Left lung (tissue), 10 donors: ENCODE results near the gene RPL5. TPM values are rescaled to one million over a fixed set of nuclear protein-coding genes. Genes with fewer than 3 reads are reported as not detected.

Experiments
- ATAC-seq: fragments of 200-7000 bp; cut with Tn5 transposase; one replicate; pipeline ENCODE4 v1.9.1; 2020; ENCODE audit warnings: moderate library complexity
- DNase-seq, 4 donors: peaks; one replicate each; pipeline ENCODE4 v3.0.0-alpha.2; 2013 to 2020
- H3K27ac ChIP-seq, 2 donors: fragments of 200-600 bp; sonication (generic) in 1 of 2; one replicate each; pipeline versions ENCODE4 v1.5.0 to v1.8.0; 2020 to 2021
- H3K27me3 ChIP-seq, 2 donors: fragments of 200-600 bp; sonication (generic) in 1 of 2; one replicate each; pipeline versions ENCODE4 v1.5.0 to v1.8.0; 2020 to 2021
- H3K36me3 ChIP-seq, 2 donors: fragments of 200-600 bp; sonication (generic) in 1 of 2; one replicate each; pipeline versions ENCODE4 v1.5.0 to v1.8.0; 2020 to 2021
- H3K4me1 ChIP-seq, 2 donors: fragments of 200-600 bp; one replicate each; pipeline ENCODE4 v1.8.0; 2021
- H3K4me3 ChIP-seq, 2 donors: fragments of 200-600 bp; sonication (generic) in 1 of 2; one replicate each; pipeline versions ENCODE4 v1.5.0 to v1.8.0; 2020 to 2021; ENCODE audit warnings: mild to moderate bottlenecking in 1 of 2
- H3K9me3 ChIP-seq, 2 donors: fragments of 200-600 bp; sonication (generic) in 1 of 2; one replicate each; pipeline versions ENCODE4 v1.5.0 to v1.8.0; 2020 to 2021
- CTCF ChIP-seq, 2 donors: fragments of 200-600 bp; sonication (generic) in 1 of 2; IDR thresholded peaks; one replicate each; pipeline versions ENCODE4 v1.5.0 to v1.8.0; 2021; ENCODE audit warnings: antibody characterized with exemption in 2 of 2
- intact Hi-C, 2 donors: fragments of 100-400 bp; cut with DNase I; formaldehyde crosslinking; loops; one replicate each; pipeline versions ENCODE4 v1.11.2 to v1.14.2; 2022
- polyA plus RNA-seq, 6 donors: library from polyadenylated mRNA; unstranded; fragments of 120-200 nt; gene quantifications; one replicate each; pipeline ENCODE4 v1.2.1, GENCODE V29; 2013; ENCODE audit not compliant: insufficient read length in 6 of 6
- total RNA-seq, 2 donors: library from RNA; stranded (reverse); fragmentation: NEBNext Ultra II Directional; extraction: Animal tissue kit (Norgen Biotek cat#: 25700); gene quantifications; one replicate each; pipeline ENCODE4 v1.2.1, GENCODE V29; 2021
- donor health status: DM: no; HTN: yes; CAD: no.
- donor health status: DM: no; HTN: no; CAD: no.

RPL5 gene
- total and polyA plus RNA-seq, 8 donors = 695 to 3,250 (median 3,018) TPM

DNA sequence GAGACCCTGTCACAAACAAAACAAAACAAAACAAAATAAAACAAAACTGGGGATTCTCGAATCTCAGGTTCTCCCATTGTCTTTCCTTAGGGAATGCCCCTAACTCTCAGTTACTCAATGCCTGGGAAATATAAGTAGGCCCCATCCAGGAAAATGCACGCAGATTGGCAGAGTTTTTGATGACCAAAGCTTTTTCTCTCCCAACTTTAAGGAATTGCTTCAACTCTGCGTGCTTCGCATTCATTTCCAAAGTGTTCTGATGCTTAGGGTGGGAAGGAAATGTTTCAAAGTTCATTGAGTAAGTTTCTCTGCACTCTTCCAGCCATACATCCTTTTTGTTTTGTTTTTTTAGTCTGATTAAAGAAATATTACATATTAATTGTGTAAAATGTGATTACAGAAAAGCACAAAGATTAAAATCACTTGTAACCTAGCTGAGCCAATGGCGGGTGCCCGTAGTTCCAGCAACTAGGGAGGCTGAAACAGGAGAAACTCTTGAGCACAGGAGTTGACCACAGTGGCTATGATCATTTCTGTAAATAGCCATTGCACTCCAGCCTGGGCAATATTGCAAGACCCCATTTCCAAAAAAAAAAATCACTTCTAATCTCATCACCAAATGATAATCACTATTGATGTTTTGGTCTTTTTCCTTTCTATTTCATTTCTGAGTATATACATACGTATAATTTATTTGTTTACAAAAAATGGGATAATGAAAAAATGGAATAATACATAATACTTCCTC, 28.5 kb upstream of the RPL5 start:
- ATAC-seq (no peak), DNase-seq (no peak)
- Histone ChIP-seq H3K36me3 (no peaks in the 10 kb centered on the region), H3K27me3 (no peaks in the 10 kb centered on the region), H3K27ac (no peak overlapping the region), H3K9me3 (no peaks in the 10 kb centered on the region), H3K4me3 (no peak overlapping the region), H3K4me1 (peaks cover 5 to 8% of the 10 kb centered on the region in 2 donors)
- intact Hi-C loops = no loop called here
- TF ChIP-seq CTCF (IDR thresholded peaks at IDR 0.05) = no peak

DNA sequence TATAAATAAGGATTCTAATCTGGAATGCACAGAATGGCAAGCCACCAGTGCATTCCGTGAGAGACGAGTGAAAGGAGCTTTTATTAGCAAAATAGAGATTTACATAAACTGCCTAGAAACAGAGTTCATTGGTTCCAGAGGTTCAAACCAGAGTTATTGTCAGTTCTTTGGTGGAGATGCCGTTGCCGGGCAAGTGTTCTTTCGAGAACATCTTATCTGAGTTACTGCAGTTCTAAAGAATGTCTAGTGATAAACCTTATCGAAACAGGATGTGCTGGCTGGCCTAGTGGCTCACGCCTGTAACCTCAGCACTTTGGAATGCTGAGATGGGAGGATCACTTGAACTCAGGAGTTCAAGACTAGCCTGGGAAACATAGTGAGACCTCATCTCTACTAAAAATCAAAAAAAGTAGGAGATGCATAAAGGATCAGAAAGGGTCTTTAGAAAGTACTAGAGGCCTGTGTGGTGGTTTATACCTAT, 27.1 kb upstream of the RPL5 start:
- intact Hi-C loops = no loop called here

GRCh38 chr1:92805216-92805615, 26.6 kb upstream of the RPL5 start:
- H3K36me3 ChIP-seq = no peaks in the 10 kb centered on the region
- intact Hi-C loops = no loop called here
- no peak for TF ChIP-seq CTCF (IDR thresholded peaks at IDR 0.05)
- H3K4me3 ChIP-seq = no peak overlapping the region
- H3K27me3 ChIP-seq = no peaks in the 10 kb centered on the region
- no peaks in the 10 kb centered on the region for H3K9me3 ChIP-seq
- peaks cover 5 to 8% of the 10 kb centered on the region in 2 donors for H3K4me1 ChIP-seq
- no peak for DNase-seq
- no peak for ATAC-seq
- peak overlapping the region; percentile 45 to 53 for H3K27ac ChIP-seq

More for the DNA sequence above, 27.1 kb upstream of the RPL5 start:
- no peak overlapping the region for H3K4me3 ChIP-seq
- no peaks in the 10 kb centered on the region for H3K9me3 ChIP-seq
- TF ChIP-seq CTCF (IDR thresholded peaks at IDR 0.05) = no peak
- peak in 3 of 4 donors; percentile 25 to 80 (median 76) for DNase-seq
- H3K27me3 ChIP-seq = no peaks in the 10 kb centered on the region
- peak overlapping the region; percentile 45 to 53 for H3K27ac ChIP-seq
- no peaks in the 10 kb centered on the region for H3K36me3 ChIP-seq
- H3K4me1 ChIP-seq = peaks cover 5 to 8% of the 10 kb centered on the region in 2 donors
- ATAC-seq = peak; percentile 97

DNA sequence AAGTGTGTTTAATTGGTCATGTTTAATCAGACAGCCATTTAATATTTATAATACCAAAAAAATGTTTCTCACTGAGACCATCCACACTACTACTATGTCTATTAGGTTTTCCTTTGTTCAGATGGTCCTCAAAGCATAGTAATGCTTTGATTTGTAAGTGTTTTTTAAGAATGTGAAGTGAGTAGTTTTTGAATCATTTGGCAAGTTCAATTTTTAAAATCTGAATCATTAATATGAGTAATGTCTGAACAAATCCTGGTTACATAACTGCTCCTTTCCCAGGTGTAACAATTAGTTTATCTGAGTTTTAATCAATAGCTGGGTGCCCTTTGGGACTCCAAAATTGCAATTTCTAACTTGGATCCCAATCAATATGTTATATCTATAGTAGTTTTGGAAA, 23.5 kb upstream of the RPL5 start:
- ATAC-seq (no peak), DNase-seq (no peak)
- H3K4me1 ChIP-seq = peaks cover 5 to 8% of the 10 kb centered on the region in 2 donors
- H3K27ac ChIP-seq = no peak overlapping the region
- H3K36me3 ChIP-seq = no peaks in the 10 kb centered on the region
- no peak for TF ChIP-seq CTCF (IDR thresholded peaks at IDR 0.05)
- intact Hi-C loops = no loop called here
- H3K9me3 ChIP-seq = no peaks in the 10 kb centered on the region
- no peaks in the 10 kb centered on the region for H3K27me3 ChIP-seq
- H3K4me3 ChIP-seq = no peak overlapping the region

DNA sequence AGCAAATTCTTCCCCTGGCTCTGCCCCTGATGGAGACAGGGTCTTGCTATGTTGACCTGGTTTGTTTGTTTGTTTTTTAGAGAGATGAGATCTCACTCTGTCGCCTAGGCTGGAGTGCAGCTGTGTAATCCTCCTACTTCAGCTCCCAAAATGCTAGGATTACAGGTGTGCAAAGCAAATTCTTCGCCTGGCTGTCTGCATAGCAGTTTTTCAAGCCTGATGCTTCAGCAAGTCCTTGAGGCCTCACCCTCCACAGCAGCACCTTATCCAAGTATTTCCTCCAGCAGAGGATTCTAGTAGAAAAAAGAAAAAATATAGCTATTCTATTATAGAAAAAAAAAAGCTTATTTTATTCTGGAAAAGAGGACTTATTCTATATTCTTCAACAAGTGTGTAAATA, 15.1 kb upstream of the RPL5 start:
- H3K36me3 ChIP-seq = no peaks in the 10 kb centered on the region
- no peak overlapping the region for H3K27ac ChIP-seq
- no peak overlapping the region for H3K4me3 ChIP-seq
- no peaks in the 10 kb centered on the region for H3K27me3 ChIP-seq
- H3K9me3 ChIP-seq = no peaks in the 10 kb centered on the region
- no peaks in the 10 kb centered on the region for H3K4me1 ChIP-seq
- intact Hi-C loops = loop anchor here in 1 of 2 donors (10.0 kb wide), 1 partner anchor 62 kb away; no protein-coding TSS in a partner anchor
- no peak for TF ChIP-seq CTCF (IDR thresholded peaks at IDR 0.05)
- ATAC-seq = peak; percentile 57
- no peak for DNase-seq
